ENCODE measurements around the gene FAM25G.

DNA sequence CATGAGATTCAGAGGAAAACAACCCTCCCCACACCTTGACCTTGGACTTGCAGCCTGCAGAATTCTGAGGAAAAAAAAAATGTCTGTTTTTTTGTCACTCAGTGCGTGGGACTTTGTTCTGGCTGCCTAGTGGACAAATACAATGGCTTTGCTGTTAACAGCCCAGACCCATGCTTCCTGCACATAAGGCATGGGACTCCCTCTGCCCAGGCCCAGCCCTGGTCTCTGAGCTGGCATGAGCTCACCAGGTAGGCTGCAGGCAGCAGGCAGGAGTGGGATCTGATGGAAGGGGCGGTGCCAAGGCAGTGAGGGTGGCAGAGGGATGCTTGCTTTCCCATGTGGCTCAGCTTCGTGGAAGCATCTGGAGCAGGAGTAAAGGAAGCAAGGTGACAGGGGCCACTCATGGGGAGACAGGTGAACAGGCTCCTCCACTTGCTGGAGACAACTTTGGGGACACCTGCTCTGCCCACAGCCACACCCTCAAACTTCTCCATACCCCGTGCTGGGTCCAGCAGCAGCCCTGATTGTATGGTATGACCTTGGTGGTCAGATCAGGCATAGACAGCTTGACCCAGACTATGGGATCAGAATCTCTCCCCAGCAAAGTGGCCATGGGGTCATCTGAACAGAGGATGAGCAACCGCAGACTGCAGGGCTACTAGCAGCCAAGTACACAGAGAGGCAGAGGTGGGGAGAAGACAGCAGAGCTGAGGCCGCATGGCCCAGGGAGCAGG, 34.5 kb downstream of the FAM25G start:
- TF ChIP-seq POLR2AphosphoS5 (IDR thresholded peaks at IDR 0.05; ENCODE audit: low read depth, low read length) (no peak), TAF1 (IDR thresholded peaks at IDR 0.05; ENCODE audit: borderline replicate concordance, low read depth, low read length) (no peak)
